Measurements from ENCODE around the gene SERPINB1. TPM values are rescaled to one million over a fixed set of nuclear protein-coding genes. Genes with fewer than 3 reads are reported as not detected.

Gene SERPINB1
- total RNA-seq, 1 donor from 2014 or later: 14.8 TPM

DNA sequence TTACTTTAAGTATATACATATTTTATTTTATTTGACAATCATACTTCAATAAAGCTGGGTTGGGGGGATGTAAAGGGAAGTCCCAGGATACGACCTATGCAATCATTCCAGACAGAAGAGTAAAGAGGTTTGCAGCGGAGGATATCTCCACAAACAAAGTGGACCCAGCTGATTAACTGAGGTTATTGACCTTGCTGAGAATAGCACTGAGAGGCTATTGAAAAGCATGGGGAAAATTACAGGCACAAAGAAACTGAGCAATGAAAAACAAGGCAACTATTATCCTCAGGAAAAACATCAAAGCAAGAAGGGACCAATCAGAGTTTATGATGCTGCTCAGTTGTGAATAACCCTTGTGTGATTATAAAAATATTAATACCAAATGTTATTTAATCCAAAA, 32.6 kb downstream of the SERPINB1 start:
- TF ChIP-seq, protein P1, sequence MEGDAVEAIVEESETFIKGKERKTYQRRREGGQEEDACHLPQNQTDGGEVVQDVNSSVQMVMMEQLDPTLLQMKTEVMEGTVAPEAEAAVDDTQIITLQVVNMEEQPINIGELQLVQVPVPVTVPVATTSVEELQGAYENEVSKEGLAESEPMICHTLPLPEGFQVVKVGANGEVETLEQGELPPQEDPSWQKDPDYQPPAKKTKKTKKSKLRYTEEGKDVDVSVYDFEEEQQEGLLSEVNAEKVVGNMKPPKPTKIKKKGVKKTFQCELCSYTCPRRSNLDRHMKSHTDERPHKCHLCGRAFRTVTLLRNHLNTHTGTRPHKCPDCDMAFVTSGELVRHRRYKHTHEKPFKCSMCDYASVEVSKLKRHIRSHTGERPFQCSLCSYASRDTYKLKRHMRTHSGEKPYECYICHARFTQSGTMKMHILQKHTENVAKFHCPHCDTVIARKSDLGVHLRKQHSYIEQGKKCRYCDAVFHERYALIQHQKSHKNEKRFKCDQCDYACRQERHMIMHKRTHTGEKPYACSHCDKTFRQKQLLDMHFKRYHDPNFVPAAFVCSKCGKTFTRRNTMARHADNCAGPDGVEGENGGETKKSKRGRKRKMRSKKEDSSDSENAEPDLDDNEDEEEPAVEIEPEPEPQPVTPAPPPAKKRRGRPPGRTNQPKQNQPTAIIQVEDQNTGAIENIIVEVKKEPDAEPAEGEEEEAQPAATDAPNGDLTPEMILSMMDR (IDR thresholded peaks at IDR 0.05): no peak
- Mint-ChIP-seq H3K4me1 (ENCODE audit: unreplicated experiment) (peaks cover 3% of the 10 kb centered on the region), H3K36me3 (ENCODE audit: unreplicated experiment) (no peaks in the 10 kb centered on the region), H3K27ac (ENCODE audit: unreplicated experiment) (no peak overlapping the region), H3K4me3 (ENCODE audit: unreplicated experiment) (no peak overlapping the region), H3K9me3 (ENCODE audit: unreplicated experiment) (no peaks in the 10 kb centered on the region), H3K27me3 (ENCODE audit: unreplicated experiment) (no peaks in the 10 kb centered on the region)
- DNase-seq (ENCODE audit: extremely low spot score, unreplicated experiment): no peak

DNA sequence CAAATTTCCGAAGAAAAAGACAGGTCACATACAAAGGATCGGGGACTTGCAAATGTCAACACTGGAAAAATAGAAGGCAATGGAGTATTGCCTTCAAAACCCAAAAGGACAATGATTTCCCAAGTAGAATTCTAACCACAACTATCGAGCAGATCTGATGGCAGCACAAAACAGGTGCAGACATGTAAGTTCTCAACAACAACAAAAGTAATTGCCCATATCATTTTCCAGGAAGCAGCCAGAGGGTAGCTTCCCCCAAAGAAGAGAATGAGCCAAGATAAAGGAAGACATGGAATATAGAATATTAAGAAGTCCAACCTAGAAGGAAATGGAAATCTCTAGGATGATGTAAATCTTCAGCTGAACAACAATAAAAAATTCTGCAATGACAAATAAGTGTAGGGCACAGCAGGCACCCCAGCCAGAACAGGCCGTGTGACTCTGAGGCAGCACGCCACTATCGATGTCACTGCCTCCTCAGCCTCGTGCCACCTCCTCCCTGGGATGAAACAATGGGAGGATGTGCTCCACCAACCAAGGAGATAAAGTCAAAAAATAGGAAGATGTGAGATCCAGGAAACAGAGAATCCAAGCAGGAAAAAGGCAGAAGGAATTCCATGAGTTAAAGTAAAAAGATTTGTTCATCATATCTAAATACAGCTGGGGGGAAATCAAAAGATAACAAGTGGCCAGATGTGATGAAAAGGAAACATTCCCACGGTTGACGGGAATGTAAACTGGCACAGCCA, 34.1 kb downstream of the SERPINB1 start:
- no peak for DNase-seq (ENCODE audit: extremely low spot score, unreplicated experiment)
- Mint-ChIP-seq H3K27ac (ENCODE audit: unreplicated experiment) (no peak overlapping the region), H3K4me3 (ENCODE audit: unreplicated experiment) (no peak overlapping the region), H3K36me3 (ENCODE audit: unreplicated experiment) (no peaks in the 10 kb centered on the region), H3K27me3 (ENCODE audit: unreplicated experiment) (no peaks in the 10 kb centered on the region), H3K4me1 (ENCODE audit: unreplicated experiment) (peaks cover 3% of the 10 kb centered on the region), H3K9me3 (ENCODE audit: unreplicated experiment) (no peaks in the 10 kb centered on the region)
- TF ChIP-seq, protein P1 (IDR thresholded peaks at IDR 0.05): no peak

DNA sequence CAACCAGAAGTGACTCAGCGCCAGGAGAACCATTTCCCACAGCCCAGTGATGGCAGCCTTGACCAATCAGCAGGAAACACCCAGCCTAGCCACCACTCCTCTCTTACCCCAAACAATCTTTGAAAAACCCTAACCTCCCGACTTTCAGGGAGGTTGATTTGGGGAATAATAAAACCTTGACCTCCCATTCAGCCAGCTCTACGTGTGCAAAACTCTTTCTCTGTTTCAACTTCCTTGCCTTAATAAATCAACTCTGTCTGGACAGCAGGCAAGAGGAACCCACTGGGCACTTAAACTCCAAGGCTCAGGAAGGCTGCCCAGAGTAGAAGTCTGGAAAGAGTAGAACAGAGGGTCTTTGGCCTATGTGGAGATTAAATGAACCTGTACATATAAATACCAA, 35.0 kb downstream of the SERPINB1 start:
- TF ChIP-seq, protein P1 (IDR thresholded peaks at IDR 0.05): no peak
- DNase-seq (ENCODE audit: extremely low spot score, unreplicated experiment): no peak
- no peaks in the 10 kb centered on the region for H3K36me3 Mint-ChIP-seq (ENCODE audit: unreplicated experiment)
- no peak overlapping the region for H3K27ac Mint-ChIP-seq (ENCODE audit: unreplicated experiment)
- H3K4me1 Mint-ChIP-seq (ENCODE audit: unreplicated experiment): peaks cover 3% of the 10 kb centered on the region
- no peaks in the 10 kb centered on the region for H3K9me3 Mint-ChIP-seq (ENCODE audit: unreplicated experiment)
- H3K4me3 Mint-ChIP-seq (ENCODE audit: unreplicated experiment): no peak overlapping the region
- no peaks in the 10 kb centered on the region for H3K27me3 Mint-ChIP-seq (ENCODE audit: unreplicated experiment)

DNA sequence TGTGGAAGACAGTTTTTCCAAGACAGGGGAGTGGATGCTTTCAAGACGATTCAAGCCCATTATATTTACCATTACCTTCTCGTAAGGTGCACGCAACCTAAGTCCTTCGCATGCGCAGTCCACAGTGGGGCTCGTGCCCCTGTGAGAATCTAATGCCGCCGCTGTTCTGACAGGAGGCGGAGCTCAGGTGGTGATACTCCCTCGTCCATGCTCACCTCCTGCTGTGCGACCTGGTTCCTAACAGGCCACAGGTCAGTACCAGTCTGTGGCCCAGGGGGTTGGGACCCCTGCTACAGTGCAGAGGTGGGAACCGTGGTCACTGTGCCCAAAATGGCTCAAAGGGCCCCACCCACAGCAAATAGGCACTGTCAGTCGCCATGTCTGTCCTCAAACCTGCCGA, 36.6 kb downstream of the SERPINB1 start:
- TF ChIP-seq, protein P1 (IDR thresholded peaks at IDR 0.05): no peak
- DNase-seq (ENCODE audit: extremely low spot score, unreplicated experiment): no peak
- H3K27ac Mint-ChIP-seq (ENCODE audit: unreplicated experiment): no peak overlapping the region
- H3K4me1 Mint-ChIP-seq (ENCODE audit: unreplicated experiment): peaks cover 3% of the 10 kb centered on the region
- H3K27me3 Mint-ChIP-seq (ENCODE audit: unreplicated experiment): no peaks in the 10 kb centered on the region
- H3K4me3 Mint-ChIP-seq (ENCODE audit: unreplicated experiment): no peak overlapping the region
- no peaks in the 10 kb centered on the region for H3K36me3 Mint-ChIP-seq (ENCODE audit: unreplicated experiment)
- H3K9me3 Mint-ChIP-seq (ENCODE audit: unreplicated experiment): no peaks in the 10 kb centered on the region

DNA sequence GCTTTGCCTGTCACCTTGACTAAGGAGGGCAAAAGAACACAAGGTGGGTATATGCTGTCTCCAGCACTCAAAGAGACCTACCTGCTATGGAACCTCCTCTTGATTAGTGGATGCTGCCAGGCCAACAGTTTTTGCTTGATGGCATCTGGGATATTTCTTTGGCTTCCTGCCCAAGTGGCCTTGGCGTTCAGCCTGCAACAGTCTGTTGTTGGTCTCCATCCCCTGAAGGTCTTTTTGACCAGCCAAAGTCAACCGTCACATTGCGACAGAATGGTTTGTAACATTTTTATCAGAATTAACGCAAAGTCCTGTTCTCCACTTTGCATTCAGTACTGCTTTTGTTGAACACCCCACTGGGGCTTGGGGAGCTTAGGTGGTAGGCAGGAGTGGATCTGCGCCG, 37.1 kb downstream of the SERPINB1 start:
- no peaks in the 10 kb centered on the region for H3K27me3 Mint-ChIP-seq (ENCODE audit: unreplicated experiment)
- no peak overlapping the region for H3K27ac Mint-ChIP-seq (ENCODE audit: unreplicated experiment)
- H3K9me3 Mint-ChIP-seq (ENCODE audit: unreplicated experiment): no peaks in the 10 kb centered on the region

More for the DNA sequence above, 37.1 kb downstream of the SERPINB1 start:
- TF ChIP-seq, protein P1 (IDR thresholded peaks at IDR 0.05): no peak
- Mint-ChIP-seq H3K4me1 (ENCODE audit: unreplicated experiment) (peaks cover 3% of the 10 kb centered on the region), H3K36me3 (ENCODE audit: unreplicated experiment) (no peaks in the 10 kb centered on the region), H3K4me3 (ENCODE audit: unreplicated experiment) (no peak overlapping the region)
- DNase-seq (ENCODE audit: extremely low spot score, unreplicated experiment): no peak

Measured in osteocyte (in vitro differentiated cells).